ENCODE data around the gene OGA. TPM values are rescaled to one million over a fixed set of nuclear protein-coding genes. Genes with fewer than 3 reads are reported as not detected.

The OGA gene
- total and polyA plus RNA-seq, 9 of the 15 experiments (the other 6 are each of a cell fraction or from before 2014, with no cell fraction given), result 13.5 to 73.5 (median 59.5) TPM

DNA sequence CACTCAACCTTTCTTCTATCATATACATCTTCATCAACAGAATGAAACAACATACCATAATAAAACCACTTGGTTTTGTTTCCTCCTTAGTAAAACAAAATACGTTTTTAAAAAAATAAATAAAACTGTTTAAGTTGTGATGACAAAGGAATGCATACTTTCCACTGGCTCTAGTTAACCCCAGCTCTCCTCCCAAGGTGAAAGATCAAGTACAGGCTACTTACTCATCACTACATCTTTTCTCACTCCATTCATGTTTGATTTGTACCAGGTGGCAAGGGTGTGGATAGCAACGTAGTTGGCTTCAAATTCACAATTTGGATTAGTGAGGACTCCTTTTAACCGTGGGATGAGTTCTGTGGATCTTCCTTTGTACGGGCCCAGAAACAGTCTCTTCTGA, 14.7 kb downstream of the OGA start (continued):
- TF ChIP-seq, protein P1, sequence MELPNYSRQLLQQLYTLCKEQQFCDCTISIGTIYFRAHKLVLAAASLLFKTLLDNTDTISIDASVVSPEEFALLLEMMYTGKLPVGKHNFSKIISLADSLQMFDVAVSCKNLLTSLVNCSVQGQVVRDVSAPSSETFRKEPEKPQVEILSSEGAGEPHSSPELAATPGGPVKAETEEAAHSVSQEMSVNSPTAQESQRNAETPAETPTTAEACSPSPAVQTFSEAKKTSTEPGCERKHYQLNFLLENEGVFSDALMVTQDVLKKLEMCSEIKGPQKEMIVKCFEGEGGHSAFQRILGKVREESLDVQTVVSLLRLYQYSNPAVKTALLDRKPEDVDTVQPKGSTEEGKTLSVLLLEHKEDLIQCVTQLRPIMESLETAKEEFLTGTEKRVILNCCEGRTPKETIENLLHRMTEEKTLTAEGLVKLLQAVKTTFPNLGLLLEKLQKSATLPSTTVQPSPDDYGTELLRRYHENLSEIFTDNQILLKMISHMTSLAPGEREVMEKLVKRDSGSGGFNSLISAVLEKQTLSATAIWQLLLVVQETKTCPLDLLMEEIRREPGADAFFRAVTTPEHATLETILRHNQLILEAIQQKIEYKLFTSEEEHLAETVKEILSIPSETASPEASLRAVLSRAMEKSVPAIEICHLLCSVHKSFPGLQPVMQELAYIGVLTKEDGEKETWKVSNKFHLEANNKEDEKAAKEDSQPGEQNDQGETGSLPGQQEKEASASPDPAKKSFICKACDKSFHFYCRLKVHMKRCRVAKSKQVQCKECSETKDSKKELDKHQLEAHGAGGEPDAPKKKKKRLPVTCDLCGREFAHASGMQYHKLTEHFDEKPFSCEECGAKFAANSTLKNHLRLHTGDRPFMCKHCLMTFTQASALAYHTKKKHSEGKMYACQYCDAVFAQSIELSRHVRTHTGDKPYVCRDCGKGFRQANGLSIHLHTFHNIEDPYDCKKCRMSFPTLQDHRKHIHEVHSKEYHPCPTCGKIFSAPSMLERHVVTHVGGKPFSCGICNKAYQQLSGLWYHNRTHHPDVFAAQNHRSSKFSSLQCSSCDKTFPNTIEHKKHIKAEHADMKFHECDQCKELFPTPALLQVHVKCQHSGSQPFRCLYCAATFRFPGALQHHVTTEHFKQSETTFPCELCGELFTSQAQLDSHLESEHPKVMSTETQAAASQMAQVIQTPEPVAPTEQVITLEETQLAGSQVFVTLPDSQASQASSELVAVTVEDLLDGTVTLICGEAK (IDR thresholded peaks at IDR 0.05), result no peak
- TF ChIP-seq, protein P1 (CRISPR knock-in tag; IDR thresholded peaks at IDR 0.05), result no peak
- TF ChIP-seq MTF1 (CRISPR knock-in tag; IDR thresholded peaks at IDR 0.05; ENCODE audit: borderline replicate concordance) (no peak), CBX5 (IDR thresholded peaks at IDR 0.05; ENCODE audit: borderline replicate concordance, low read depth) (no peak), ZNF445 (CRISPR knock-in tag; IDR thresholded peaks at IDR 0.05; ENCODE audit: low read depth) (no peak), PURB (CRISPR knock-in tag; IDR thresholded peaks at IDR 0.05; ENCODE audit: low read depth) (no peak), ZNF76 (CRISPR knock-in tag; IDR thresholded peaks at IDR 0.05; ENCODE audit: borderline replicate concordance) (no peak), PHB (CRISPR knock-in tag; IDR thresholded peaks at IDR 0.05) (no peak), BRD4 (IDR thresholded peaks at IDR 0.05) (no peak), SP1 (CRISPR knock-in tag; IDR thresholded peaks at IDR 0.05) (no peak)
- TF ChIP-seq, protein P2, sequence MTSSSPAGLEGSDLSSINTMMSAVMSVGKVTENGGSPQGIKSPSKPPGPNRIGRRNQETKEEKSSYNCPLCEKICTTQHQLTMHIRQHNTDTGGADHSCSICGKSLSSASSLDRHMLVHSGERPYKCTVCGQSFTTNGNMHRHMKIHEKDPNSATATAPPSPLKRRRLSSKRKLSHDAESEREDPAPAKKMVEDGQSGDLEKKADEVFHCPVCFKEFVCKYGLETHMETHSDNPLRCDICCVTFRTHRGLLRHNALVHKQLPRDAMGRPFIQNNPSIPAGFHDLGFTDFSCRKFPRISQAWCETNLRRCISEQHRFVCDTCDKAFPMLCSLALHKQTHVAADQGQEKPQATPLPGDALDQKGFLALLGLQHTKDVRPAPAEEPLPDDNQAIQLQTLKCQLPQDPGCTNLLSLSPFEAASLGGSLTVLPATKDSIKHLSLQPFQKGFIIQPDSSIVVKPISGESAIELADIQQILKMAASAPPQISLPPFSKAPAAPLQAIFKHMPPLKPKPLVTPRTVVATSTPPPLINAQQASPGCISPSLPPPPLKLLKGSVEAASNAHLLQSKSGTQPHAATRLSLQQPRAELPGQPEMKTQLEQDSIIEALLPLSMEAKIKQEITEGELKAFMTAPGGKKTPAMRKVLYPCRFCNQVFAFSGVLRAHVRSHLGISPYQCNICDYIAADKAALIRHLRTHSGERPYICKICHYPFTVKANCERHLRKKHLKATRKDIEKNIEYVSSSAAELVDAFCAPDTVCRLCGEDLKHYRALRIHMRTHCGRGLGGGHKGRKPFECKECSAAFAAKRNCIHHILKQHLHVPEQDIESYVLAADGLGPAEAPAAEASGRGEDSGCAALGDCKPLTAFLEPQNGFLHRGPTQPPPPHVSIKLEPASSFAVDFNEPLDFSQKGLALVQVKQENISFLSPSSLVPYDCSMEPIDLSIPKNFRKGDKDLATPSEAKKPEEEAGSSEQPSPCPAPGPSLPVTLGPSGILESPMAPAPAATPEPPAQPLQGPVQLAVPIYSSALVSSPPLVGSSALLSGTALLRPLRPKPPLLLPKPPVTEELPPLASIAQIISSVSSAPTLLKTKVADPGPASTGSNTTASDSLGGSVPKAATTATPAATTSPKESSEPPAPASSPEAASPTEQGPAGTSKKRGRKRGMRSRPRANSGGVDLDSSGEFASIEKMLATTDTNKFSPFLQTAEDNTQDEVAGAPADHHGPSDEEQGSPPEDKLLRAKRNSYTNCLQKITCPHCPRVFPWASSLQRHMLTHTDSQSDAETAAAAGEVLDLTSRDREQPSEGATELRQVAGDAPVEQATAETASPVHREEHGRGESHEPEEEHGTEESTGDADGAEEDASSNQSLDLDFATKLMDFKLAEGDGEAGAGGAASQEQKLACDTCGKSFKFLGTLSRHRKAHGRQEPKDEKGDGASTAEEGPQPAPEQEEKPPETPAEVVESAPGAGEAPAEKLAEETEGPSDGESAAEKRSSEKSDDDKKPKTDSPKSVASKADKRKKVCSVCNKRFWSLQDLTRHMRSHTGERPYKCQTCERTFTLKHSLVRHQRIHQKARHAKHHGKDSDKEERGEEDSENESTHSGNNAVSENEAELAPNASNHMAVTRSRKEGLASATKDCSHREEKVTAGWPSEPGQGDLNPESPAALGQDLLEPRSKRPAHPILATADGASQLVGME (CRISPR knock-in tag; IDR thresholded peaks at IDR 0.05), result no peak

Data from K562 (cell line).